ENCODE data around the gene METTL23. TPM values are rescaled to one million over a fixed set of nuclear protein-coding genes. Genes with fewer than 3 reads are reported as not detected.
"Not testable (repeated sequence)": the region's sequence is repeated elsewhere in the genome, so short reads cannot be mapped to it uniquely, and the experiment has no call there.

METTL23 gene
- total and polyA plus RNA-seq, 11 donors: 22.1 to 33.7 (median 24.0) TPM

- TF ChIP-seq CTCF (IDR thresholded peaks at IDR 0.05) (no peak), POLR2A (IDR thresholded peaks at IDR 0.05) (no peak)
- peaks cover 0 to 78% (median 70%) of the 10 kb centered on the region in 9 donors for H3K36me3 ChIP-seq
- no peaks in the 10 kb centered on the region for H3K27me3 ChIP-seq
- ATAC-seq: peak in 3 of 4 donors; percentile 5 to 27 (median 6)
- H3K4me1 ChIP-seq: peaks cover 0 to 51% (median 18%) of the 10 kb centered on the region in 12 donors
- no peaks in the 10 kb centered on the region for H3K9me3 ChIP-seq
- intact Hi-C loops (cut with DNase I): no loop called here
- no peak for DNase-seq
- H3K4me3 ChIP-seq: no peak overlapping the region
- 70 to 84% (median 76%) methylated on average over 2 of the region's 2 CpGs for WGBS, 4 donors
- H3K27ac ChIP-seq: peak overlapping the region in 9 of 12 donors; percentile 11 to 47 (median 30)
Observed at GRCh38 chr17:76744747-76745146, 18.1 kb downstream of the METTL23 start.

DNA sequence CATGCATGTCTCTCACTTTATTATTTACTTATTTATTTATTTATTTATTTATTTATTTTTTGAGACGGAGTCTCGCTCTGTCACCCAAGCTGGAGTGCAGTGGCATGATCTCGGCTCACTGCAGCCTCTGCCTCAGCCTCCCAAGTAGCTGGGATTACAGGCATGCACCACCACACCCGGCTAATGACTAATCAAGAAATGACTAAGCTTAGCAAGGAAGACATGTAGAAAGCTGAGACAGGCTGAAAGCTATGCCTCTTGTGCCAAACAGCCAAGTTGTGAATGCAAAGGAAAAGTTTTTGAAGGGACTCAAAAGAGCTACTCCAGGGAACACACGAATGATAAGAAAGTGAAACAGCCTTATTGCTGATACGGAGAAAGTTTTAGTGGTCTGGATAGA lies 19.1 kb downstream of the METTL23 start:
- ATAC-seq; H3K9me3 ChIP-seq; H3K27ac ChIP-seq; DNase-seq; H3K4me3 ChIP-seq; H3K27me3 ChIP-seq; intact Hi-C loops (cut with DNase I): not testable (repeated sequence)
- Histone ChIP-seq H3K4me1 (peaks cover 0 to 40% (median 11%) of the 10 kb centered on the region in 12 donors), H3K36me3 (peaks cover 0 to 84% (median 70%) of the 10 kb centered on the region in 9 donors)
- 91 to 98% (median 94%) methylated on average over 6 of the region's 6 CpGs for WGBS, 4 donors

DNA sequence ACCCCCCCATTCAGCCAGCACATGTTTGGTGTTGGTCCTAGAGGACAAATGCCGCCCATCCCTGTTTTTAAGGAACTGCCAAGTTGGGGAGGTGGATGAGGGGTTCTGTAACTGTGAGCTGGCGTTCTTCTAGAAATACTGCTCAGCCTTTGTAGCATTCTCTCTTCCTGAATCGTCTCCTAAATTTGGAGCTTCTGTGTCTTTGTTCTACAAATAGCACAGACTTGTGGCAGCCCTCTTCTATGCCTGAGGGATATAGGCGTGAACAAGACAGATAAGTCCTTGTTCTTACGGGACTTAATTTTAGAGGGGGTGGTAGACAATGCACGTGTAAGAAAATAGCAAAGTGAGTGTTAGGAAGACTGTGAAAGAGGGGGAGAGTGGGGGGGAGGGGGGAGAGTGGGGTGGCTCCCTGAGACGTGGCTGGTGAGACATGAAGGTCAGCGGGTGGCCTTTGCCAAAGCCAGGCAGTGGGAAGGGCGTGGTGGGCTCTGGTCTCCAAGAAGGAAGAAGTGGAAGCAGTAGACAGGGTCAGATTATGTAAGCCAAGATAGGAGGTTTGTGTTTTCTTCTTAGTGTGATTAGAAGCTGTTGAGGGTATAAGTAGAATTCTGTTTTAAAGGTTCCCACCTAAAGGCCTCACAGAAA lies 21.2 kb downstream of the METTL23 start:
- Histone ChIP-seq H3K27ac (peak overlapping the region; percentile 32 to 90 (median 78)), H3K4me3 (no peak overlapping the region), H3K9me3 (no peaks in the 10 kb centered on the region), H3K4me1 (peaks cover 0 to 39% (median 13%) of the 10 kb centered on the region in 12 donors), H3K27me3 (no peaks in the 10 kb centered on the region), H3K36me3 (peaks cover 0 to 73% (median 60%) of the 10 kb centered on the region in 9 donors)
- ATAC-seq: peak; percentile 23 to 82 (median 74)
- WGBS, 4 donors: 45 to 52% (median 47%) methylated on average over 9 of the region's 9 CpGs
- intact Hi-C loops (cut with DNase I): no loop called here
- TF ChIP-seq CTCF (IDR thresholded peaks at IDR 0.05): no peak
- TF ChIP-seq POLR2A (IDR thresholded peaks at IDR 0.05): no peak
- DNase-seq: peak in 1 of 5 donors; percentile 53

DNA sequence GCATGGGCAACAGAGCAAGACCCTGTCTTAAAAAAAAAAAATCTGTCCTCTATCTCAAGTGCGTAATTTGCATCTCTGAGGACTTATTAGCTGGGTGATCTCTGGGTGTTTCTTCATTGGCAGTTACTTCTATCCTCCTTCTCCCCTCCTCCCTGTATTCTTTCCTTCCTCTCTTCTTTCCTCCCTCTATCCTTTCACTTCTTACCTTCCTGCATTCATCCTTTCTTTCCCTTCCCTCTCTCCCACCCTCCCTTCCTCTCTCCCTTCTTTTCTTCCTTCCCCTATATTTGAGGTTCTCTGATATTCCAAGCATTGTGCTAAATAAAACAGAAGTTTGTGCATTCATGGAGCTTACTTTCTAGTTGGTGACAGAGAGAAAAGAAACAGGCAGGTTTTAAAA lies 22.0 kb downstream of the METTL23 start:
- DNase-seq (no peak), ATAC-seq (no peak)
- intact Hi-C loops (cut with DNase I): no loop called here
- H3K36me3 ChIP-seq: peaks cover 0 to 72% (median 52%) of the 10 kb centered on the region in 9 donors
- H3K4me3 ChIP-seq: no peak overlapping the region
- H3K27me3 ChIP-seq: no peaks in the 10 kb centered on the region
- H3K4me1 ChIP-seq: peaks cover 0 to 44% (median 13%) of the 10 kb centered on the region in 12 donors
- 89 to 93% (median 91%) methylated on average over 1 of the region's 1 CpG for WGBS, 4 donors
- H3K9me3 ChIP-seq: no peaks in the 10 kb centered on the region
- TF ChIP-seq CTCF (IDR thresholded peaks at IDR 0.05) (no peak), POLR2A (IDR thresholded peaks at IDR 0.05) (no peak)
- H3K27ac ChIP-seq: peak overlapping the region in 11 of 12 donors; percentile 32 to 90 (median 80)
